Smooth muscle cell (in vitro differentiated cells): ENCODE data around the gene ZNF273. TPM values are rescaled to one million over a fixed set of nuclear protein-coding genes. Genes with fewer than 3 reads are reported as not detected.

Experiments used
- DNase-seq: peaks from one replicate; lab custom pipeline; 2025; ENCODE audit not compliant: unreplicated experiment; lab: John Stamatoyannopoulos, UW
- H2AFZ ChIP-seq: fragments of 200-600 bp; sonication (generic); 2 replicates; pipeline ENCODE4 v1.6.0; 2016; ENCODE audit warnings: antibody characterized with exemption, low read depth, mild to moderate bottlenecking
- H3F3A ChIP-seq: fragments of 200-600 bp; sonication (generic); 2 replicates; pipeline ENCODE4 v1.6.0; 2017; ENCODE audit warnings: antibody characterized with exemption, low read depth
- H3K27ac ChIP-seq: fragments of 200-600 bp; sonication (generic); 2 replicates; pipeline ENCODE4 v1.5.1; 2016; ENCODE audit warnings: low read depth, mild to moderate bottlenecking
- H3K27me3 ChIP-seq: fragments of 200-600 bp; sonication (generic); 2 replicates; pipeline ENCODE4 v1.6.1; 2016; ENCODE audit warnings: low read depth, mild to moderate bottlenecking
- H3K36me3 ChIP-seq: fragments of 200-600 bp; sonication (generic); 2 replicates; pipeline ENCODE4 v1.5.1; 2016; ENCODE audit warnings: low read depth
- H3K4me1 ChIP-seq: fragments of 200-600 bp; sonication (generic); 2 replicates; pipeline ENCODE4 v1.5.1; 2016; ENCODE audit warnings: low read depth
- H3K4me2 ChIP-seq: fragments of 200-600 bp; sonication (generic); 2 replicates; pipeline ENCODE4 v1.6.0; 2016; ENCODE audit warnings: mild to moderate bottlenecking
- H3K4me3 ChIP-seq: fragments of 200-600 bp; sonication (generic); 2 replicates; pipeline ENCODE4 v1.5.1; 2016; ENCODE audit warnings: mild to moderate bottlenecking
- H3K79me2 ChIP-seq: fragments of 200-600 bp; sonication (generic); 2 replicates; pipeline ENCODE4 v1.6.0; 2016; ENCODE audit warnings: low read depth, mild to moderate bottlenecking
- H3K9ac ChIP-seq: fragments of 200-600 bp; sonication (generic); 2 replicates; pipeline ENCODE4 v1.6.0; 2016; ENCODE audit warnings: low read depth
- H3K9me3 ChIP-seq: fragments of 200-600 bp; sonication (generic); replicated peaks from 2 replicates; pipeline ENCODE4 v1.5.1; 2016; ENCODE audit warnings: low read depth
- H4K20me1 ChIP-seq: fragments of 200-600 bp; sonication (generic); 2 replicates; pipeline ENCODE4 v1.6.0; 2016; ENCODE audit warnings: low read depth
- WGBS: methylation state at CpG from one replicate; pipeline ENCODE4 v1.1.7; 2016; ENCODE audit warnings: low lambda C conversion rate; 5-methylcytosine and 5-hydroxymethylcytosine counted together
- polyA plus RNA-seq: library from polyadenylated mRNA; unstranded; fragments of >200 nt; fragmentation: Nextera tagmentation; extraction: Ambion mirVana; gene quantifications from 2 replicates; pipeline ENCODE4 v1.2.1, GENCODE V29; 2016
- total RNA-seq: library from RNA; depleted of rRNA; stranded (reverse); fragments of >200 nt; gene quantifications from 2 replicates; pipeline ENCODE4 v1.2.3, GENCODE V29; 2014
- TF ChIP-seq, protein P1 (sequence below): fragments of 200-600 bp; sonication (generic); IDR thresholded peaks from 2 replicates; pipeline ENCODE4 v1.5.1; 2017; ENCODE audit warnings: borderline replicate concordance, mild to moderate bottlenecking, antibody characterized with exemption; ENCODE audit not compliant: insufficient read depth, poor library complexity, severe bottlenecking

The ZNF273 gene
- total and polyA plus RNA-seq, 2 experiments from 2014 or later = 2.0 to 4.4 TPM

DNA sequence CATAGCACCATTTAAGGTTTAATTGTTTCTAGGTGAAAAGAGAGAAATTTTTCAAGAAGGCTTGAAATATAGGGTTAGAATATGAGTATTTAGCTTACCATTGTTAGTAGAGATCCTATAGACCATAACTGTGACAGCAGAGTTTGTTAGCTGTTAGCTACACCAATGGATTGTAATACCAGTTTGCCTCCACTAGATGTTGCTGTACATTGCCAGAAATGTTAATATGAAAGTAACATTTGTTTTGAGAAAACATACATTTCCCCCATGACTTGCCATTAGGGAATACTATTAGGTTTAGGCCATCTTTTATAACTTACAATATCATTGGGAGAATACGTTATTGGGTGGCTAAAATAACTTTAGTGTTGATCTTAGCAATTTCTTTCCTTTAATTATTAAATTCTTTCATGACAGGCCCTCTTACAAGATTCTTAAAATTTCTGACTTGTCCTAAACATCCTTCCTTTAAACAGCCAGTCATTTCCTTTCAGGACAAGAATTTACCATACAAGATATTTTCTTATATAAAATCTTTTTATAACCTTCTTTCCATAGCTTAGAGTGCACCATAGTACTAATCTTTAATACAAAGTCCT lies 48.3 kb downstream of the ZNF273 start:
- Histone ChIP-seq H4K20me1 (no peaks in the 10 kb centered on the region), H3K4me1 (peaks cover 7% of the 10 kb centered on the region), H3K9me3 (no peaks in the 10 kb centered on the region), H3K27ac (no peak overlapping the region), H3K9ac (no peak overlapping the region), H3K4me3 (no peak overlapping the region), H2AFZ (no peak overlapping the region), H3K4me2 (no peak overlapping the region), H3F3A (no peaks in the 10 kb centered on the region), H3K27me3 (peaks cover 28% of the 10 kb centered on the region), H3K79me2 (no peaks in the 10 kb centered on the region), H3K36me3 (no peaks in the 10 kb centered on the region)
- DNase-seq = no peak
- TF ChIP-seq, protein P1, sequence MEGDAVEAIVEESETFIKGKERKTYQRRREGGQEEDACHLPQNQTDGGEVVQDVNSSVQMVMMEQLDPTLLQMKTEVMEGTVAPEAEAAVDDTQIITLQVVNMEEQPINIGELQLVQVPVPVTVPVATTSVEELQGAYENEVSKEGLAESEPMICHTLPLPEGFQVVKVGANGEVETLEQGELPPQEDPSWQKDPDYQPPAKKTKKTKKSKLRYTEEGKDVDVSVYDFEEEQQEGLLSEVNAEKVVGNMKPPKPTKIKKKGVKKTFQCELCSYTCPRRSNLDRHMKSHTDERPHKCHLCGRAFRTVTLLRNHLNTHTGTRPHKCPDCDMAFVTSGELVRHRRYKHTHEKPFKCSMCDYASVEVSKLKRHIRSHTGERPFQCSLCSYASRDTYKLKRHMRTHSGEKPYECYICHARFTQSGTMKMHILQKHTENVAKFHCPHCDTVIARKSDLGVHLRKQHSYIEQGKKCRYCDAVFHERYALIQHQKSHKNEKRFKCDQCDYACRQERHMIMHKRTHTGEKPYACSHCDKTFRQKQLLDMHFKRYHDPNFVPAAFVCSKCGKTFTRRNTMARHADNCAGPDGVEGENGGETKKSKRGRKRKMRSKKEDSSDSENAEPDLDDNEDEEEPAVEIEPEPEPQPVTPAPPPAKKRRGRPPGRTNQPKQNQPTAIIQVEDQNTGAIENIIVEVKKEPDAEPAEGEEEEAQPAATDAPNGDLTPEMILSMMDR = peak; percentile 72
- WGBS = 0% methylated on average over 1 of the region's 1 CpG

DNA sequence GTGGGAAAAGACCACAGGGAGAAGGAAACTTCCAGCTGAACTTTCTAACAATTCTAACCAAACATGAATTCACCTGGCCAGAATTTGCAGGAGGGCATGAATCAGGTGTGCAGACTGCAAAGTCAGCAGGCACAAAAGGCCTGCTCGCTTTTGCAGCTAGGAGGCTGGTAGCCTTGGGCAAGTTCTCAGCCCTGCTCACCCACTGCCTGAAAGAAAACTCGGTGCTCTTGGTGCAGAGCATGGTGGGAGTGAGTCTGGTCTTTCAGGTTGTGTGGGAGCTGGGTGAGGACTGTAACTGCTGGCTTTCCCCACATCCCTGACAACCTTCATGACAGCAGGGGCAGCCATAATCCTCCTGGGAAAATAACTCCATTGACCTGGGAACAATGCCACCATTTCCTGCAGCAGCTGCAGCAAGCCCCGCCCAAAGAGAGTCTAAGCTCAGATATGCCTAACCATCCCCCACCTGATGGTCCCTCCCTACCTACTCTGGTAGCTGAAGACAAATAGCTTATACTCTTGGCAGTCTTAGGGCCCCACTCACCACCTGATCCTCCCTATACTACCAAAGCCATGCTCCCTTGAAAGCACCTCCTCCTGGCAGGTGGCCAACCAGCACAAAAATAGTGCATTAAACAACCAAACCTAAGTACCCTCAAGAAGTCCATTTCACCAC lies 56.1 kb downstream of the ZNF273 start:
- no peak for DNase-seq
- Histone ChIP-seq H3K4me3 (no peak overlapping the region), H3K27me3 (no peaks in the 10 kb centered on the region), H3K27ac (no peak overlapping the region), H3K4me2 (no peak overlapping the region), H3K9ac (no peak overlapping the region), H3F3A (no peaks in the 10 kb centered on the region), H3K79me2 (no peaks in the 10 kb centered on the region), H3K4me1 (no peaks in the 10 kb centered on the region), H3K9me3 (peaks cover 3% of the 10 kb centered on the region), H3K36me3 (no peaks in the 10 kb centered on the region), H4K20me1 (no peaks in the 10 kb centered on the region), H2AFZ (no peak overlapping the region)
- TF ChIP-seq, protein P1 = no peak
- 79% methylated on average over 3 of the region's 3 CpGs for WGBS

DNA sequence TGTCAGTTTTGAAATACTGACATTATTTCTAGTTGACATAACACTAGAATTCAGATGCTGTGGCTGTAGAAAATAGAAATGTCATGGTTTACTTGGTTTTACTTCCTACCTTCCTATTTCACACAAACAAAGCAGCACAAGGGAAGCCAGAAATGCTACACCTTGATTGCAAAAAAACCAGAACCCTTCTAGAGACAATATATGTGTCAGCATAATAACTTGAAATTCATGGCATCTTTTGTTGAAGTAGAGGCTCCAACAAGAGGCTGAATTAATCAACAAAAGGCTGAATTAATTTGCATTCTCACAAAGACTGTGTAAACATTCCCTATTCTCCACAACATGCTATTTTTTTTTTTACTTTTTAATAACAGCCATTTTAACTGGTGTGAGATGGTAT lies 62.5 kb downstream of the ZNF273 start:
- no peak for DNase-seq
- H3K9me3 ChIP-seq = peaks cover 12% of the 10 kb centered on the region
- H3K4me1 ChIP-seq = no peaks in the 10 kb centered on the region
- no peak overlapping the region for H3K27ac ChIP-seq
- H3K9ac ChIP-seq = no peak overlapping the region
- H3K27me3 ChIP-seq = no peaks in the 10 kb centered on the region
- H3K79me2 ChIP-seq = no peaks in the 10 kb centered on the region
- no peaks in the 10 kb centered on the region for H3F3A ChIP-seq
- H3K4me3 ChIP-seq = no peak overlapping the region
- H3K4me2 ChIP-seq = no peak overlapping the region
- TF ChIP-seq, protein P1 = no peak
- H3K36me3 ChIP-seq = no peaks in the 10 kb centered on the region
- no peaks in the 10 kb centered on the region for H4K20me1 ChIP-seq
- no peak overlapping the region for H2AFZ ChIP-seq
